Activated naive CD4-positive, alpha-beta T cell treated with anti-CD3 and anti-CD28 coated beads, Interleukin-2, amount 50 U/mL, for 72 hours (primary cell): Measurements from ENCODE around the gene RNF152. TPM values are rescaled to one million over a fixed set of nuclear protein-coding genes. Genes with fewer than 3 reads are reported as not detected.

Source experiments
- ATAC-seq, 2 donors: fragments of 150-1000 bp; cut with Tn5 transposase; 2 replicates each; pipeline ENCODE4 v1.10.0; 2021; ENCODE audit warnings: mild to moderate bottlenecking in 2 of 2, moderate library complexity in 2 of 2
- DNase-seq, 2 donors: peaks; one replicate each; pipeline ENCODE4 v3.0.0; 2021 to 2022; ENCODE audit warnings: low spot score in 2 of 2
- H3K27ac Mint-ChIP-seq, 2 donors: one replicate each; pipeline ENCODE4 v1.8.0; 2022; ENCODE audit warnings: mild to moderate bottlenecking in 2 of 2, mixed read lengths in 2 of 2
- H3K36me3 Mint-ChIP-seq, 2 donors: one replicate each; pipeline ENCODE4 v1.8.0; 2022; ENCODE audit warnings: mixed read lengths in 2 of 2
- H3K9me3 Mint-ChIP-seq, 2 donors: one replicate each; pipeline ENCODE4 v1.8.0; 2022; ENCODE audit warnings: mixed read lengths in 2 of 2
- total RNA-seq, 2 donors: library from RNA; stranded (reverse); gene quantifications; one replicate each; pipeline ENCODE4 v1.2.3, GENCODE V29; 2022

Gene RNF152
- total RNA-seq, 2 donors from 2014 or later, result 0.10 to 0.59 TPM

DNA sequence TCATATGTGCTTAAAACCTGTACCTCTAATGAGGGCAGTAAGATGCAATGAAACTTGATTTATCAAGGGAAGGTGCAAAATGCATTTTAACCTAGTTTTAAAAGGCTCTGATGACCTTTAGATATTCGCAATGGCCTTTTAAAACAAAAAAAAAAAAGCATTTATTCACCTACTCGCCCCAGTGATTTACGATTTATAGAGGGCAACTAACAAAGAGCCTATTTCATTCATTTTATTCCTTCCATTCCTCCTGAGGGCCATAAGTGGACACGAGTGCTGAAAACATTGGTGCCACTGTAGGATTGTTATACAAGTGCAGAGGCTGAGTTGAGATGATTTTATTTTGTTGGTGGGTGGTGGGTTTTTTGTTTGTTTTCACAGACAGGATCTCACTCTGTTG lies 48.1 kb downstream of the RNF152 start:
- H3K27ac Mint-ChIP-seq, result no peak overlapping the region
- ATAC-seq (no peak), DNase-seq (no peak)
- H3K9me3 Mint-ChIP-seq, result peaks cover 4% of the 10 kb centered on the region in 2 donors
- no peaks in the 10 kb centered on the region for H3K36me3 Mint-ChIP-seq

DNA sequence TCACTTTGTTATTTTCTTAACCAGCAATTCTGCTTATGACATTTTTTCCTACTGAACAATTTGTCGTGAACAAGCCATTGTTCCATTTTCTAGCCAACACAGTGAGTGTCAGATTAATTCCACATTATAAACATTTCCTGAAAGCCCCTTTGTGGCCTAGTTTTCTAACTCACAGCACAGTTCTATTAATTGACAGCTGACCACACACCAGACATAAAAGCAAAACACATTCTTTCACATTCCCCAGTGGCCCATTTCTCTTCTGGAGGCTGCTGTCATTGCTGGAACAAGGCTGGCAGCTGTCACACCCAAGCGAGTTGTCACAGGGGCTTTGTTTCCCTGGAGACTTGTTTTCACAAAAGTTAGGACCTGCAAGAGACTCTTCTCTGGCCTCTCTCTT lies 50.7 kb downstream of the RNF152 start:
- no peak for ATAC-seq
- Mint-ChIP-seq H3K27ac (no peak overlapping the region), H3K9me3 (peaks cover 4 to 10% of the 10 kb centered on the region in 2 donors), H3K36me3 (no peaks in the 10 kb centered on the region)
- no peak for DNase-seq

- ATAC-seq (no peak), DNase-seq (no peak)
- Mint-ChIP-seq H3K27ac (no peak overlapping the region), H3K36me3 (no peaks in the 10 kb centered on the region), H3K9me3 (peaks cover 4 to 10% of the 10 kb centered on the region in 2 donors)
These were observed 51.1 kb downstream of the RNF152 start for GRCh38 chr18:61841706-61842105.

DNA sequence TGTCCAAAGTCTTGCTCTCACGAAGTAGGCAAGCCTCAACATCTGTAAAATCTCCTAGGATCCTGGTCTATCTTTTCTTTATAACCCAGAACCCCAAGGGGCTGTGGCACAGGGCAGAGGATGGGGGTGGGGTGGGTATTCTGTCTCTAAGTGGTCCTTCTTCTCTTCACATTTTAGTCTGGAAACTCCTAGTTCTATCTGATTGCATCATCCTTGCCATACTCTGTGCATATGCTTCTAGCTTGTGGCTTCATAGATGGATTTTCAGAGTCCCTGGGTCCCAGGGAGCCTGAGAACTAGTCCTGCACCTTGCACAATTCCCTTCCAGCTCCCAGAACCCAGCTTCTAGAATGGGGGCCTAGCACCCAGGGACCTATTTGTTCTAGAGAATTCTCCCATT lies 52.5 kb downstream of the RNF152 start:
- Mint-ChIP-seq H3K9me3 (peaks cover 0 to 10% of the 10 kb centered on the region in 2 donors), H3K36me3 (no peaks in the 10 kb centered on the region), H3K27ac (no peak overlapping the region)
- ATAC-seq (no peak), DNase-seq (no peak)

- no peak for DNase-seq
- H3K9me3 Mint-ChIP-seq, result peaks cover 0 to 10% of the 10 kb centered on the region in 2 donors
- H3K36me3 Mint-ChIP-seq, result peaks cover 0 to 4% of the 10 kb centered on the region in 2 donors
- peak overlapping the region in 1 of 2 donors; percentile 83 for H3K27ac Mint-ChIP-seq
- no peak for ATAC-seq
These were observed 54.3 kb downstream of the RNF152 start for GRCh38 chr18:61838521-61838920.

DNA sequence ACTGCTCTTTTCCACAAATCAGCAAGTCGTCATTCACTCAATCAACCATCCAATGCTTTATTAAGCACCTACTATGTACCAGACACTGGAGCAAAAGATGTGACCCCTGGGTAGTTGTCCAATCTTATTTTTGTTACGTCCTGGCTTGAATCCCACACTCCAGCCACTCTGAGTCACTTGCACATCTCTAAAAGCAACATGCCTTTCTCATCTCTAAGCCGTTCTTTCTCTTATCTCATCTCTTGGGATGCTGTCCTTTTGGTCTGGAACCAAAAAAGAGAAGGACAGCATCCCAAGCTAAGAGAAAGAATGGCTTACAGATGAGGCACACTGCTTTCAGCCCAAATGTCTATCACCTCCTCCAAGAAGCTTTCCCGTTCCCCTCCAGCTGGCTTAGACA lies 58.8 kb downstream of the RNF152 start:
- DNase-seq, result no peak
- no peak overlapping the region for H3K27ac Mint-ChIP-seq

GRCh38 chr18:61833387-61833786 lies 59.4 kb downstream of the RNF152 start:
- no peak overlapping the region for H3K27ac Mint-ChIP-seq
- H3K9me3 Mint-ChIP-seq, result peaks cover 0 to under 1% of the 10 kb centered on the region in 2 donors
- DNase-seq, result no peak
- H3K36me3 Mint-ChIP-seq, result peaks cover 0 to 4% of the 10 kb centered on the region in 2 donors
- no peak for ATAC-seq

More for the DNA sequence above, 58.8 kb downstream of the RNF152 start:
- no peak for ATAC-seq
- Mint-ChIP-seq H3K36me3 (peaks cover 0 to 4% of the 10 kb centered on the region in 2 donors), H3K9me3 (peaks cover 0 to 6% of the 10 kb centered on the region in 2 donors)

DNA sequence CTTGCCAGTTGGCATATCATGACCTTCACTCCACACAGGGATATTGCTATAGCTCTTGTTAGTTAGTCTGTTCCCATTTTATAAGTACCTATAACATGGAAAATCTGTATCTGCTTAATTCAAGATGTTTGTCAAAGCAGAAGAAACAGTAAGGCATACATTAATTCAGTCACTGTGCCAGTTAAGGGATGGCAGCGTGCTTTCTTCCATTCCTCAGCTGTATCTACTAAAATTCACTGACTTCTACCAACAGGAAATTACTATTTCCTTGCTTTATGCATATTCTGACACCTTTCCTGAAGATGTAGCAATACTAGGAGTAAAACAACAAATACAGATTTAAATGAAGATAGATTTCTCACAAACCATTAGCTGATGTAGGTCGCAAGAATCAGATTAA lies 59.9 kb downstream of the RNF152 start:
- no peak for ATAC-seq
- no peak for DNase-seq
- H3K36me3 Mint-ChIP-seq, result peaks cover 0 to 4% of the 10 kb centered on the region in 2 donors
- no peak overlapping the region for H3K27ac Mint-ChIP-seq
- H3K9me3 Mint-ChIP-seq, result no peaks in the 10 kb centered on the region

- Mint-ChIP-seq H3K36me3 (peaks cover 0 to 4% of the 10 kb centered on the region in 2 donors), H3K27ac (no peak overlapping the region), H3K9me3 (no peaks in the 10 kb centered on the region)
These were observed 61.7 kb downstream of the RNF152 start for GRCh38 chr18:61831071-61831470.

GRCh38 chr18:61829108-61829507 lies 63.7 kb downstream of the RNF152 start:
- Mint-ChIP-seq H3K27ac (no peak overlapping the region), H3K9me3 (no peaks in the 10 kb centered on the region), H3K36me3 (no peaks in the 10 kb centered on the region)
- DNase-seq (no peak), ATAC-seq (no peak)

More at GRCh38 chr18:61831071-61831470, 61.7 kb downstream of the RNF152 start:
- no peak for DNase-seq
- no peak for ATAC-seq

DNA sequence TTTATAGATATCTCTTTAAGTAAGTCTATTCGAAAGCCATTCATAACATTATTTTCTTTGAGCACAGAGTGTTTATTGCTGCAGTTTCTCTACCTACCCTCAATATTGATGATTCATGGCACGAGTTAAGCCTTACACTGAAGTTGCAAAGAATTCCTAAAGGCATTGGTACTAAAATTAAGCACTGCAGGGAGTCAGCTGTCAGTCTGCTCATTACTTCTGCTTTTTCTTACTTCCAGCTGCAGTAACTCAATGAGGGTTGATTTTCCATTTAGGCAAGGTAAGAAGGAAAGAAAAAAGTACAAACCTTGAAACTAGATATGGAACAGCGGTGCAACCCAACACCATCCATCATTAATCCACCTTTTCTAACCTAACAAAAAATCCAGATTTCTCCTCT lies 65.2 kb downstream of the RNF152 start:
- ATAC-seq, result no peak
- Mint-ChIP-seq H3K27ac (no peak overlapping the region), H3K36me3 (no peaks in the 10 kb centered on the region), H3K9me3 (no peaks in the 10 kb centered on the region)
- no peak for DNase-seq

GRCh38 chr18:61825386-61825785 lies 67.4 kb downstream of the RNF152 start:
- no peak for DNase-seq
- H3K9me3 Mint-ChIP-seq, result no peaks in the 10 kb centered on the region
- H3K27ac Mint-ChIP-seq, result no peak overlapping the region
- H3K36me3 Mint-ChIP-seq, result no peaks in the 10 kb centered on the region
- ATAC-seq, result no peak

DNA sequence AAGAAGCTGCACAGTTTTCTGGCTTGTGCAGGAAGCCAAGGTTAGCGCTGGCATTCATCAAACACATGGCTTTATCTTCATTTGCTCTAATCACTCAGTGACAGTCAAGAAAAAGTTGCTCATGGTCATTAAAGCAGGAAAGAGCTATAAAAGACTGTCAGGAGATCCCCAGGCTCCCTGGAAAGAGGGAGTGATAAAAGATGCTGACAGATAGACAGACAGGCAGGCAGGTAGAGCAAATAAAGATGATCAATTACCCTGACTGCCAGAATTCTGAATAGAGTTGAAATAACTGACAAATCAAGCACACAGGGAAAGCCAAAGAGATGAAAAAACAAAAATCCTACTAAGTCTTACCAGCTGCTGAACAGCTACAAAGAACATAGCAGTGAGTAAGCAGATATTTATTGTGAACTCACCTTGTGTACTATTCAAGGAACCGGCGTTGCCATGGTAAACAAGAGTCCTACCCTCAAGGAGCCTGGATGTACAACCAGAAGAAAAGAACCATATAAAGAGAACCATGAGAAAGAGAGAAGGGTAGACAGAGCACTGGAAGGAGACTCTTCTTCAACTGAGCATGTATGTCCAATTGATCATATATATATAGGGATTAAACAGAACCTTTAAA lies 68.0 kb downstream of the RNF152 start:
- no peaks in the 10 kb centered on the region for H3K36me3 Mint-ChIP-seq
- no peak overlapping the region for H3K27ac Mint-ChIP-seq
- no peak for ATAC-seq
- no peaks in the 10 kb centered on the region for H3K9me3 Mint-ChIP-seq
- no peak for DNase-seq

GRCh38 chr18:61823595-61823994 lies 69.2 kb downstream of the RNF152 start:
- Mint-ChIP-seq H3K36me3 (no peaks in the 10 kb centered on the region), H3K27ac (no peak overlapping the region), H3K9me3 (no peaks in the 10 kb centered on the region)
- DNase-seq, result no peak
- ATAC-seq, result no peak

DNA sequence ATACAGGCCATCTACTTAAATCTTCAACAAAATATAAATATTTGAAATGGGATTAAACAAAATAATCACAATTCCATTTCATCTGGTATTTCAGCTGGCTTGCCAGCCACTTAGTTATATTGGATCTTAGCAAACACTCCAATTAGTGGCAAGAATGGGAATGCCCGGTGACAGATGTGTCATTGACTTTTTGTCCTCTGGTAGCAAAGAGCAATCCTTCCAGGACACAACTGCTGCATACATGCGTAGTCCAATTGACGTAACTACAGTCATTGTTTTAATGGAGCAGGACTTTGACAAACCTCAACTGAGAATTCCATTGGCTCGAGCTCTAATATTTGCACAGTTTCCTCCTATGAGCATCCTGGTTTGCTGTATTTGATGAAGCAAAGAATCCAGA lies 69.9 kb downstream of the RNF152 start:
- DNase-seq, result no peak
- no peak for ATAC-seq
- no peaks in the 10 kb centered on the region for H3K9me3 Mint-ChIP-seq
- H3K36me3 Mint-ChIP-seq, result no peaks in the 10 kb centered on the region
- H3K27ac Mint-ChIP-seq, result no peak overlapping the region

DNA sequence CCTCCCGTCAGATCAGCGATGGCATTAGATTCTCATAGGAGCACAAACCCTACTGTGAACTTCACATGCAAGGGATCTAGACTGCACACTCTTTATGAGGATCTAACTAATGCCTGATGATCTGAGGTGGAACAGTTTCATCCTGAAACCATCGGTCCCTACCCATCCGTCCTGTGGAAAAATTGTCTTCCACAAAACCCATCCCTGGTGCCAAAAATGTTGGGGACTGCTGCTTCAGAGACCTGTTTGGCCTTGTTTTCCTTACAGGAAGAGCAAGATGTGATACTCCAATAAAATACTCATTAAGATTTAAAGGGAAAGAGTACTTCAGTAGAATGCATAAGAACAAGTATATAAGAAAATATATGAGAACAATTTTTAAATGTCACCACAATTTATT lies 71.1 kb downstream of the RNF152 start:
- DNase-seq (no peak), ATAC-seq (no peak)
- Mint-ChIP-seq H3K9me3 (no peaks in the 10 kb centered on the region), H3K36me3 (no peaks in the 10 kb centered on the region), H3K27ac (no peak overlapping the region)

GRCh38 chr18:61820882-61821281 lies 71.9 kb downstream of the RNF152 start:
- Mint-ChIP-seq H3K27ac (no peak overlapping the region), H3K9me3 (no peaks in the 10 kb centered on the region), H3K36me3 (no peaks in the 10 kb centered on the region)
- ATAC-seq (no peak), DNase-seq (no peak)

DNA sequence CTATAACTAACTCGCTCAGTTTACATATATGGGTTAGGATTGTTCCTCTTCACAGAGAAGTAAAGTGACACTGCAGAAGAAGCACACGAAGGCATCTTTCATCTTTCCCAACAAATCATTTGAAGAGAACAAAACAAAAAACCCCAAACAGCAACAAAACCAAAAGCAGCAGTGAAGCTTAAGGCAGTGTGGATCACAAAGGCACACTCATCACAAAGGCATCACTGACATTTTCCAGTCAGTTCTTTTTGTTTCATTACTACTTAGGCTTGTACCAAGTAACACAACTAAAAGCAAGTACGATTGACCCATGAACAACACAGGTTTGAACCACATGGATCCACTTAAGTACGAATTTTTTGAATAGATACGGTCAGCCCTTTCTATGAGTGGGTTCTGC lies 75.7 kb downstream of the RNF152 start:
- ATAC-seq, result no peak
- Mint-ChIP-seq H3K27ac (no peak overlapping the region), H3K9me3 (no peaks in the 10 kb centered on the region), H3K36me3 (no peaks in the 10 kb centered on the region)
- DNase-seq, result no peak
